Activated T-cell treated with anti-CD3 and anti-CD28 coated beads for 1 hour (primary cell): Measurements from ENCODE around the gene CCDC47.

ENCODE experiments used
- DNase-seq: peaks from one replicate; pipeline ENCODE4 v3.0.0-alpha.2; 2020; ENCODE audit warnings: low read depth

CCDC47 gene

GRCh38 chr17:63785556-63785955 lies 12.2 kb upstream of the CCDC47 start:
- no peak for DNase-seq

GRCh38 chr17:63783522-63783921 lies 10.1 kb upstream of the CCDC47 start:
- DNase-seq = no peak

- DNase-seq = no peak
Observed at GRCh38 chr17:63780928-63781327, 7.5 kb upstream of the CCDC47 start.

GRCh38 chr17:63780507-63780906 lies 7.1 kb upstream of the CCDC47 start:
- DNase-seq = no peak

GRCh38 chr17:63775420-63775819 lies 2.0 kb upstream of the CCDC47 start:
- DNase-seq = no peak

- no peak for DNase-seq
Observed at GRCh38 chr17:63774969-63775265, 1.5 kb upstream of the CCDC47 start.

- peak; percentile 82 for DNase-seq
Observed at GRCh38 chr17:63774141-63774968, 958 bp upstream of the CCDC47 start, which contains the start of gene DDX42. Gene DDX42 (plus strand): TSS chr17:63774170. CDS start chr17:63787050, 12,880 bp downstream.

GRCh38 chr17:63772801-63773271 lies 561 bp downstream of the CCDC47 start:
- DNase-seq = no peak

GRCh38 chr17:63768433-63768832 lies 5.0 kb downstream of the CCDC47 start:
- no peak for DNase-seq

GRCh38 chr17:63766754-63767153 lies 6.6 kb downstream of the CCDC47 start:
- DNase-seq = no peak

GRCh38 chr17:63764716-63765115 lies 8.7 kb downstream of the CCDC47 start:
- DNase-seq = no peak

GRCh38 chr17:63762161-63763078 lies 11.0 kb downstream of the CCDC47 start:
- no peak for DNase-seq

GRCh38 chr17:63760771-63761539 lies 12.4 kb downstream of the CCDC47 start:
- no peak for DNase-seq

- DNase-seq = no peak
Observed at GRCh38 chr17:63758428-63758827, 15.0 kb downstream of the CCDC47 start.

GRCh38 chr17:63754046-63754445 lies 19.4 kb downstream of the CCDC47 start:
- no peak for DNase-seq

GRCh38 chr17:63753215-63753614 lies 20.2 kb downstream of the CCDC47 start:
- no peak for DNase-seq

- DNase-seq = no peak
Observed at GRCh38 chr17:63752707-63753106, 20.7 kb downstream of the CCDC47 start.

GRCh38 chr17:63751806-63752205 lies 21.6 kb downstream of the CCDC47 start:
- no peak for DNase-seq

- DNase-seq = peak; percentile 98
Observed at GRCh38 chr17:63741408-63742173, 31.8 kb downstream of the CCDC47 start, which contains the start of gene STRADA. Gene STRADA (minus strand): TSS chr17:63741799. CDS start chr17:63728369, 13,430 bp downstream.

GRCh38 chr17:63741143-63741407 lies 32.3 kb downstream of the CCDC47 start:
- no peak for DNase-seq

- DNase-seq = no peak
Observed at GRCh38 chr17:63740464-63741142, 32.8 kb downstream of the CCDC47 start.
